HepG2 (cell line): Measurements from ENCODE around the gene UQCRC1. TPM values are rescaled to one million over a fixed set of nuclear protein-coding genes. Genes with fewer than 3 reads are reported as not detected.

Source experiments
- DMTF1 ChIP-seq: sonication (generic); formaldehyde crosslinking; IDR thresholded peaks from 2 replicates; pipeline ENCODE4 v1.4.0; 2020; ENCODE audit warnings: mild to moderate bottlenecking, missing genetic modification reagents
- HOMEZ ChIP-seq: IDR thresholded peaks from 2 replicates; pipeline ENCODE4 v1.6.1; 2016; ENCODE audit warnings: low read depth
- MEF2D ChIP-seq: sonication (generic); formaldehyde crosslinking; IDR thresholded peaks from 2 replicates; pipeline ENCODE4 v1.5.1; 2020; ENCODE audit warnings: mild to moderate bottlenecking, missing genetic modification reagents
- NR2F6 ChIP-seq, 2 experiments: IDR thresholded peaks; 2 replicates each; pipeline ENCODE4 v1.6.1; 2016; ENCODE audit warnings: antibody characterized with exemption in 1 of 2, mild to moderate bottlenecking in 1 of 2
- SAP130 ChIP-seq: IDR thresholded peaks from 2 replicates; pipeline ENCODE4 v1.6.1; 2016; ENCODE audit warnings: low read depth
- SP5 ChIP-seq: IDR thresholded peaks from 2 replicates; pipeline ENCODE4 v1.6.1; 2016; ENCODE audit warnings: low read depth, borderline replicate concordance
- SPEN ChIP-seq: sonication (generic); formaldehyde crosslinking; IDR thresholded peaks from 2 replicates; pipeline ENCODE4 v1.5.1; 2020; ENCODE audit warnings: low read depth, mild to moderate bottlenecking, missing genetic modification reagents
- SUZ12 ChIP-seq: fragments of 150-350 bp; IDR thresholded peaks from 2 replicates; pipeline ENCODE4 v1.6.1; 2014; ENCODE audit warnings: low read depth, low read length
- XBP1 ChIP-seq: sonication (generic); formaldehyde crosslinking; IDR thresholded peaks from 2 replicates; pipeline ENCODE4 v1.5.0; 2020; ENCODE audit warnings: missing genetic modification reagents
- ZBTB33 ChIP-seq: sonication (generic); formaldehyde crosslinking; IDR thresholded peaks from 2 replicates; pipeline ENCODE4 v1.4.0; 2020; ENCODE audit warnings: missing genetic modification reagents
- ZNF484 ChIP-seq: sonication (generic); formaldehyde crosslinking; IDR thresholded peaks from 2 replicates; pipeline ENCODE4 v1.5.1; 2020; ENCODE audit warnings: mild to moderate bottlenecking, low read depth, missing genetic modification reagents, borderline replicate concordance
- ZNF513 ChIP-seq: sonication (generic); formaldehyde crosslinking; conservative IDR thresholded peaks from 2 replicates; pipeline ENCODE4 v1.5.0; 2020; ENCODE audit warnings: missing genetic modification reagents
- ZNF556 ChIP-seq: sonication (generic); formaldehyde crosslinking; IDR thresholded peaks from 2 replicates; pipeline ENCODE4 v1.4.0; 2020; ENCODE audit warnings: mild to moderate bottlenecking, missing genetic modification reagents, borderline replicate concordance
- polyA plus RNA-seq, 8 experiments: library from polyadenylated mRNA; depleted of rRNA in 3 of 8; stranded (reverse) in 7 of 8; unstranded in 1 of 8; fragments of >200 nt; fragmentation: Illumina TruSeq in 4 of 8; extraction: Trizol in 4 of 8; gene quantifications; 2 replicates each; pipeline versions ENCODE4 v1.2.1 to v1.2.3, GENCODE V29; 2011 to 2016; ENCODE audit warnings: low read depth in 4 of 8, missing spikeins in 1 of 8, mixed read lengths in 1 of 8; ENCODE audit not compliant: insufficient read depth in 1 of 8
- total RNA-seq, 5 experiments: library from RNA; depleted of rRNA; stranded (reverse); fragments of >200 nt; fragmentation: Illumina TruSeq; extraction: Trizol; gene quantifications; 2 replicates each; pipeline ENCODE4 v1.2.3, GENCODE V29; 2016; ENCODE audit warnings: low read depth in 1 of 5

The UQCRC1 gene
- total and polyA plus RNA-seq, 2 of the 13 experiments (the other 11 are each of a cell fraction or from before 2014, with no cell fraction given), result 316 to 680 TPM

GRCh38 chr3:48581621-48582481 lies 27.6 kb downstream of the UQCRC1 start (continued):
- TF ChIP-seq ZBTB33 (CRISPR knock-in tag) (0 out of 2 replicates have a peak, but pooled peaks have one; percentile 28), ZNF484 (CRISPR knock-in tag) (no peak), XBP1 (no peak), SP5 (CRISPR knock-in tag) (0 out of 2 replicates have a peak, but pooled peaks have one; percentile 32), SPEN (no peak), HOMEZ (CRISPR knock-in tag) (no peak), SUZ12 (no peak), NR2F6 (IDR thresholded peaks at IDR 0.05) (0 out of 2 replicates have a peak, but pooled peaks have one; percentile 28), NR2F6 (CRISPR knock-in tag; IDR thresholded peaks at IDR 0.05) (no peak), ZNF513 (CRISPR knock-in tag) (no peak), MEF2D (CRISPR knock-in tag) (no peak), DMTF1 (no peak), SAP130 (peak; percentile 35; the same call in 1 of the 2 replicates), ZNF556 (CRISPR knock-in tag) (no peak)
